OCI-LY7 (cell line): ENCODE results near the gene GLIPR1. TPM values are rescaled to one million over a fixed set of nuclear protein-coding genes. Genes with fewer than 3 reads are reported as not detected.
"Not testable (repeated sequence)": the region's sequence is repeated elsewhere in the genome, so short reads cannot be mapped to it uniquely, and the experiment has no call there.

Experiments used
- BruUV-seq: library from RNA; stranded (reverse); fragments of 400-500 nt; replicated peaks from 2 replicates; lab custom pipeline; 2021; lab: Mats Ljungman, UMichigan
- CTCF ChIA-PET: fragments of 300-600 bp; sonication (Branson Sonifier 250); formaldehyde crosslinking; loops from one replicate; lab custom pipeline; 2022; ENCODE audit warnings: antibody characterized with exemption; ENCODE audit not compliant: unreplicated experiment; lab: Charles Lee
- POLR2A ChIA-PET: fragments of 300-600 bp; sonication (Branson Sonifier 250); formaldehyde crosslinking; loops from one replicate; lab custom pipeline; 2022; ENCODE audit warnings: antibody characterized with exemption; lab: Charles Lee
- DNase-seq: peaks from one replicate; pipeline ENCODE4 v3.0.0-alpha.2; 2015; ENCODE audit warnings: low spot score
- H2AFZ ChIP-seq: fragments of 200-600 bp; sonication (generic), shearing (Covaris generic); 2 replicates; pipeline ENCODE4 v1.6.1; 2014; ENCODE audit warnings: mild to moderate bottlenecking, antibody characterized with exemption, low read length, moderate library complexity
- H3K27ac ChIP-seq: fragments of 200-600 bp; sonication (generic); 2 replicates; pipeline ENCODE4 v1.5.1; 2014; ENCODE audit warnings: mixed run types, low read depth, mild to moderate bottlenecking, moderate library complexity, low read length, inconsistent platforms; ENCODE audit not compliant: poor library complexity, severe bottlenecking
- H3K36me3 ChIP-seq: fragments of 200-600 bp; sonication (generic); 2 replicates; pipeline ENCODE4 v1.6.1; 2014; ENCODE audit warnings: mild to moderate bottlenecking, antibody characterized with exemption, low read length, moderate library complexity, mixed read lengths; ENCODE audit not compliant: insufficient read depth
- H3K4me1 ChIP-seq: fragments of 200-600 bp; sonication (generic); 2 replicates; pipeline ENCODE4 v1.5.1; 2014; ENCODE audit warnings: mild to moderate bottlenecking, low read length; ENCODE audit not compliant: insufficient read depth, poor library complexity, severe bottlenecking
- H3K4me2 ChIP-seq: fragments of 200-600 bp; sonication (generic); 2 replicates; pipeline ENCODE4 v1.6.1; 2014; ENCODE audit warnings: mild to moderate bottlenecking, low read length
- H3K4me3 ChIP-seq: fragments of 200-600 bp; sonication (generic); 2 replicates; pipeline ENCODE4 v1.5.1; 2014; ENCODE audit warnings: mild to moderate bottlenecking, low read depth, low read length; ENCODE audit not compliant: poor library complexity, severe bottlenecking
- H3K79me2 ChIP-seq: fragments of 200-600 bp; sonication (generic); 2 replicates; pipeline ENCODE4 v1.6.1; 2016; ENCODE audit warnings: low read depth, mild to moderate bottlenecking, low read length, moderate library complexity, mixed read lengths; ENCODE audit not compliant: insufficient read depth
- H3K9me2 ChIP-seq: fragments of 200-600 bp; sonication (generic); 2 replicates; pipeline ENCODE4 v1.6.1; 2016; ENCODE audit warnings: mild to moderate bottlenecking, low read length, mixed read lengths; ENCODE audit not compliant: insufficient read depth
- H3K9me3 ChIP-seq: fragments of 200-600 bp; sonication (generic); 2 replicates; pipeline ENCODE4 v1.6.1; 2014; ENCODE audit warnings: mild to moderate bottlenecking, mixed run types, low read length, mixed read lengths
- H4K20me1 ChIP-seq: fragments of 200-600 bp; sonication (generic); 2 replicates; pipeline ENCODE4 v1.6.1; 2014; ENCODE audit warnings: mild to moderate bottlenecking, antibody characterized with exemption, low read length, moderate library complexity, mixed read lengths; ENCODE audit not compliant: insufficient read depth
- CTCF ChIP-seq: fragments of 200-600 bp; sonication (generic); conservative IDR thresholded peaks from 2 replicates; pipeline ENCODE4 v1.5.1; 2014; ENCODE audit warnings: mild to moderate bottlenecking, antibody characterized with exemption, low read length, moderate library complexity, mixed read lengths
- EZH2phosphoT487 ChIP-seq: fragments of 200-600 bp; sonication (generic); IDR thresholded peaks from 2 replicates; pipeline ENCODE4 v1.6.1; 2018; ENCODE audit warnings: low read depth, borderline replicate concordance, mild to moderate bottlenecking, mixed run types, antibody characterized with exemption, low read length, moderate library complexity, mixed read lengths
- intact Hi-C: fragments of 100-400 bp; cut with micrococcal nuclease; formaldehyde crosslinking; loops from one replicate; pipeline ENCODE4 v1.10.0; 2022; ENCODE audit not compliant: unreplicated experiment
- total RNA-seq, 2 experiments: library from RNA; depleted of rRNA in 1 of 2; stranded (reverse); fragments of >200 nt in 1 of 2; shearing (Covaris generic) in 1 of 2; gene quantifications; 2 replicates each; pipeline ENCODE4 v1.2.3, GENCODE V29; 2014 to 2022

The GLIPR1 gene
- total RNA-seq, 2 experiments from 2014 or later: 2.8 to 3.3 TPM

GRCh38 chr12:75455839-75456238 lies 24.7 kb upstream of the GLIPR1 start:
- BruUV-seq: no TSS peak
- ChIA-PET POLR2A (interaction anchor here (1.0 to 1.1 kb wide), 2 partner anchors 8 to 297 kb away, joined by 4 to 5 read pairs; no protein-coding TSS in a partner anchor), CTCF (no interaction called here)

GRCh38 chr12:75457191-75457590 lies 23.4 kb upstream of the GLIPR1 start:
- Histone ChIP-seq H3K9me3 (peaks cover 4% of the 10 kb centered on the region; the same call in 1 of the 2 replicates), H4K20me1 (no peaks in the 10 kb centered on the region), H3K4me1 (no peaks in the 10 kb centered on the region), H3K4me2 (no peak overlapping the region), H2AFZ (no peak overlapping the region), H3K79me2 (no peaks in the 10 kb centered on the region), H3K9me2 (no peaks in the 10 kb centered on the region), H3K36me3 (no peaks in the 10 kb centered on the region), H3K27ac (no peak overlapping the region), H3K4me3 (no peak overlapping the region)
- intact Hi-C loops: no loop called here
- ChIA-PET POLR2A (interaction anchor here (0.7 kb wide), 1 partner anchor 14 kb away, joined by 4 read pairs; no protein-coding TSS in a partner anchor), CTCF (no interaction called here)
- TF ChIP-seq CTCF (no peak), EZH2phosphoT487 (no peak)
- no peak for DNase-seq
- BruUV-seq: no TSS peak

More at GRCh38 chr12:75455839-75456238, 24.7 kb upstream of the GLIPR1 start:
- no peak overlapping the region for H3K4me3 ChIP-seq
- TF ChIP-seq EZH2phosphoT487: no peak
- TF ChIP-seq CTCF: no peak
- no peak overlapping the region for H3K27ac ChIP-seq
- H3K4me1 ChIP-seq: no peaks in the 10 kb centered on the region
- DNase-seq: no peak
- intact Hi-C loops: no loop called here
- no peaks in the 10 kb centered on the region for H4K20me1 ChIP-seq
- no peaks in the 10 kb centered on the region for H3K36me3 ChIP-seq
- peaks cover 4% of the 10 kb centered on the region; the same call in 1 of the 2 replicates for H3K9me3 ChIP-seq
- H3K9me2 ChIP-seq: no peaks in the 10 kb centered on the region
- H2AFZ ChIP-seq: no peak overlapping the region
- no peak overlapping the region for H3K4me2 ChIP-seq
- H3K79me2 ChIP-seq: no peaks in the 10 kb centered on the region

- H3K9me2 ChIP-seq, H3K79me2 ChIP-seq, H3K4me2 ChIP-seq, H3K27ac ChIP-seq, H3K4me1 ChIP-seq, H3K9me3 ChIP-seq, intact Hi-C loops, H3K36me3 ChIP-seq, CTCF ChIA-PET, H3K4me3 ChIP-seq, H4K20me1 ChIP-seq, H2AFZ ChIP-seq, BruUV-seq, DNase-seq: not testable (repeated sequence)
- POLR2A ChIA-PET: interaction anchor here (0.7 kb wide), 1 partner anchor 14 kb away, joined by 4 read pairs; no protein-coding TSS in a partner anchor
These were observed 22.7 kb upstream of the GLIPR1 start for GRCh38 chr12:75457866-75458265.
